SK-N-SH treated with all-trans-retinoic acid at 6 μM for 48 hours (cell line): ENCODE results near the gene CAAP1.

Source experiments
- BACH2 ChIP-seq: fragments of 250-450 bp; sonication (Bioruptor Pico); IDR thresholded peaks from 2 replicates; pipeline ENCODE4 v1.9.0; 2021; ENCODE audit warnings: mild to moderate bottlenecking, borderline replicate concordance
- SNAI2 ChIP-seq: fragments of 250-450 bp; sonication (Bioruptor Pico); IDR thresholded peaks from 2 replicates; pipeline ENCODE4 v1.5.0; 2020; ENCODE audit warnings: mild to moderate bottlenecking, moderate library complexity
- TOX ChIP-seq: fragments of 250-450 bp; sonication (Bioruptor Pico); IDR thresholded peaks from 2 replicates; pipeline ENCODE4 v1.8.0; 2021; ENCODE audit warnings: mild to moderate bottlenecking, moderate library complexity, borderline replicate concordance
- ZC3H10 ChIP-seq: fragments of 250-450 bp; sonication (Bioruptor Pico); IDR thresholded peaks from 2 replicates; pipeline ENCODE4 v1.5.1; 2021; ENCODE audit warnings: mild to moderate bottlenecking, moderate library complexity
- ZNF8 ChIP-seq: fragments of 450-650 bp; formaldehyde crosslinking; IDR thresholded peaks from 2 replicates; pipeline ENCODE4 v1.5.0; 2020; ENCODE audit warnings: mild to moderate bottlenecking, moderate library complexity

DNA sequence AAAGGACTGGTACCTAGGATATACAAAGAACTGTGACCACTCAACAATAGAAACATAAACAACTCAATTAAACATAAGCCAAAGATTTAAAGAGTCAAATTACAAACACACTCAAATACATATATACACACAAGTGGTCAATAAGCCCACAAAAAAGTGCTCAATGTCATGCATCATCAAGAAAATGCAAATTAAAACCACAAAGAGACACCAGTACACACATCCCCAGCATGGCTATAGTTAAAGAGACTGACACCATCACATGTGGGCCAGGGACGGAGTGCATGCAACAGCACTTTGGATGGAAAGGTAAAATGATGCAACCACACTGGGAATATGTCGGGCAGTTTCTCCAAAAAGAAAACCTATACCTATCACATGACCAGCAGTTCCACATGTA lies 89.7 kb downstream of the CAAP1 start:
- no peak for TF ChIP-seq ZNF8 (CRISPR knock-in tag)
- no peak for TF ChIP-seq ZC3H10
- no peak for TF ChIP-seq BACH2 (CRISPR knock-in tag)
- TF ChIP-seq SNAI2 = no peak
- TF ChIP-seq TOX (CRISPR knock-in tag) = no peak
